DND-41 (cell line): ENCODE results near the gene IRF4.

Experiments
- ATAC-seq: fragments of 200-7000 bp; cut with Tn5 transposase; 3 replicates; pipeline ENCODE4 v1.9.1; 2021; ENCODE audit warnings: low read depth; ENCODE audit not compliant: insufficient read depth
- DNase-seq: peaks from one replicate; pipeline ENCODE4 v3.0.0-alpha.2; 2020
- H2AFZ ChIP-seq: 2 replicates; pipeline ENCODE4 v1.6.0; 2012; ENCODE audit warnings: low read depth, low read length
- H3K27ac ChIP-seq: 2 replicates; pipeline ENCODE4 v1.5.1; 2012; ENCODE audit warnings: low read length, inconsistent platforms
- H3K27me3 ChIP-seq: fragments of 200-600 bp; sonication (generic); 2 replicates; pipeline ENCODE4 v1.6.0; 2012; ENCODE audit warnings: low read length, mild to moderate bottlenecking, inconsistent platforms; ENCODE audit not compliant: insufficient read depth, poor library complexity
- H3K36me3 ChIP-seq: 2 replicates; pipeline ENCODE4 v1.5.1; 2012; ENCODE audit warnings: low read length, inconsistent platforms; ENCODE audit not compliant: insufficient read depth
- H3K4me1 ChIP-seq: 2 replicates; pipeline ENCODE4 v1.5.1; 2012; ENCODE audit warnings: mild to moderate bottlenecking, low read length; ENCODE audit not compliant: insufficient read depth
- H3K4me2 ChIP-seq: 2 replicates; pipeline ENCODE4 v1.6.0; 2012; ENCODE audit warnings: mild to moderate bottlenecking, moderate library complexity, low read length, inconsistent platforms; ENCODE audit not compliant: insufficient read depth
- H3K4me3 ChIP-seq, 2 experiments: fragments of 200-600 bp in 1 of 2; shearing (Covaris generic) in 1 of 2; 2 replicates each; pipeline ENCODE4 v1.5.1; 2012 to 2016; ENCODE audit warnings: inconsistent platforms in 2 of 2, low read length in 2 of 2, mild to moderate bottlenecking in 2 of 2, low read depth in 1 of 2, moderate library complexity in 1 of 2
- H3K79me2 ChIP-seq: 2 replicates; pipeline ENCODE4 v1.6.0; 2012; ENCODE audit warnings: low read length, inconsistent platforms; ENCODE audit not compliant: insufficient read depth
- H3K9ac ChIP-seq: 2 replicates; pipeline ENCODE4 v1.6.0; 2012; ENCODE audit warnings: low read depth, mild to moderate bottlenecking, inconsistent platforms, low read length, moderate library complexity
- H3K9me3 ChIP-seq: 2 replicates; pipeline ENCODE4 v1.5.1; 2012; ENCODE audit warnings: low read length, moderate library complexity, mild to moderate bottlenecking, inconsistent platforms; ENCODE audit not compliant: insufficient read depth, severe bottlenecking
- H4K20me1 ChIP-seq: 2 replicates; pipeline ENCODE4 v1.6.0; 2012; ENCODE audit warnings: low read length; ENCODE audit not compliant: insufficient read depth
- EZH2 ChIP-seq: IDR thresholded peaks from 3 replicates; pipeline ENCODE4 v1.6.1; 2012; ENCODE audit warnings: borderline replicate concordance, low read depth, mild to moderate bottlenecking, moderate library complexity, low read length, inconsistent platforms; ENCODE audit not compliant: severe bottlenecking
- TF ChIP-seq, protein P1 (sequence below): IDR thresholded peaks from 2 replicates; pipeline ENCODE4 v1.5.1; 2012; ENCODE audit warnings: borderline replicate concordance, low read length, moderate library complexity, mild to moderate bottlenecking; ENCODE audit not compliant: poor library complexity, severe bottlenecking; ENCODE audit errors: extremely low read depth

IRF4 gene

DNA sequence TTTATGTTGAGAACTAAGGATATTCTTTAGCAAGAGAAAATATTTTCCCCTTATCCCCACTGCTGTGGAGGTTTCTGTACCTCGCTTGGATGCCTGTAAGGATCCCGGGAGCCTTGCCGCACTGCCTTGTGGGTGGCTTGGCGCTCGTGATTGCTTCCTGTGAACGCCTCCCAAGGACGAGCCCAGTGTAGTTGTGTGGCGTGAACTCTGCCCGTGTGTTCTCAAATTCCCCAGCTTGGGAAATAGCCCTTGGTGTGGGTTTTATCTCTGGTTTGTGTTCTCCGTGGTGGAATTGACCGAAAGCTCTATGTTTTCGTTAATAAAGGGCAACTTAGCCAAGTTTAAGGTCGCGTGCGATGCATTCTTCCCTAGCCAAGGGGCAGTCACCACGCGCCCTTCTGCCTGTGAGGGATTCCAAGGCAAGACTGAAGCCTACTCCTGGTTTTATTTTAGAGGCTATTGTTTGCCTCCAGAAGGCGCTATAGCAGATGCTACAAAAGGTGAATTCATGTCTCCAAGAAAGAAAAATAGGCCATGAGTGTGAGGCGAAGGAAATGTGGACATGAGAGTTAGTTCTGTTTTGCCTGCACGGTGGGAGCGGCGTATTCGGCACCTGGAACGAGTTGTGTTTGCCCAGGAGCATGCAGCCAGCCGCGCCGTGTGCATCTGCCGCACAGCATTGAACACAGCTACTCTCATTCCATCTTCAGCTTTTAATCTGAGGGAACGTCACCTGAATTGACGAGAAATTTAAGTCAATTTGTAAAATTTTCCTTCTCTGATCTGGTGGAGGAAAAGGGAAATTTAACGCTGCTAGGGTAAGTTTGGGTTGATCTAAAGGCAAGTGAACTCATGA lies 40.3 kb upstream of the IRF4 start:
- H3K27me3 ChIP-seq, result no peaks in the 10 kb centered on the region
- TF ChIP-seq EZH2, result no peak
- TF ChIP-seq, protein P1, sequence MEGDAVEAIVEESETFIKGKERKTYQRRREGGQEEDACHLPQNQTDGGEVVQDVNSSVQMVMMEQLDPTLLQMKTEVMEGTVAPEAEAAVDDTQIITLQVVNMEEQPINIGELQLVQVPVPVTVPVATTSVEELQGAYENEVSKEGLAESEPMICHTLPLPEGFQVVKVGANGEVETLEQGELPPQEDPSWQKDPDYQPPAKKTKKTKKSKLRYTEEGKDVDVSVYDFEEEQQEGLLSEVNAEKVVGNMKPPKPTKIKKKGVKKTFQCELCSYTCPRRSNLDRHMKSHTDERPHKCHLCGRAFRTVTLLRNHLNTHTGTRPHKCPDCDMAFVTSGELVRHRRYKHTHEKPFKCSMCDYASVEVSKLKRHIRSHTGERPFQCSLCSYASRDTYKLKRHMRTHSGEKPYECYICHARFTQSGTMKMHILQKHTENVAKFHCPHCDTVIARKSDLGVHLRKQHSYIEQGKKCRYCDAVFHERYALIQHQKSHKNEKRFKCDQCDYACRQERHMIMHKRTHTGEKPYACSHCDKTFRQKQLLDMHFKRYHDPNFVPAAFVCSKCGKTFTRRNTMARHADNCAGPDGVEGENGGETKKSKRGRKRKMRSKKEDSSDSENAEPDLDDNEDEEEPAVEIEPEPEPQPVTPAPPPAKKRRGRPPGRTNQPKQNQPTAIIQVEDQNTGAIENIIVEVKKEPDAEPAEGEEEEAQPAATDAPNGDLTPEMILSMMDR, result no peak
- H3K4me3 ChIP-seq, result no peak overlapping the region
- no peak overlapping the region for H3K27ac ChIP-seq
- no peak for ATAC-seq
- H3K4me2 ChIP-seq, result no peak overlapping the region
- no peaks in the 10 kb centered on the region for H3K4me1 ChIP-seq
- no peak overlapping the region for H2AFZ ChIP-seq
- H3K9me3 ChIP-seq, result no peaks in the 10 kb centered on the region
- peaks cover 15% of the 10 kb centered on the region; the same call in 1 of the 2 replicates for H3K36me3 ChIP-seq
- no peaks in the 10 kb centered on the region for H3K79me2 ChIP-seq
- H4K20me1 ChIP-seq, result no peaks in the 10 kb centered on the region
- no peak for DNase-seq
- H3K9ac ChIP-seq, result no peak overlapping the region

DNA sequence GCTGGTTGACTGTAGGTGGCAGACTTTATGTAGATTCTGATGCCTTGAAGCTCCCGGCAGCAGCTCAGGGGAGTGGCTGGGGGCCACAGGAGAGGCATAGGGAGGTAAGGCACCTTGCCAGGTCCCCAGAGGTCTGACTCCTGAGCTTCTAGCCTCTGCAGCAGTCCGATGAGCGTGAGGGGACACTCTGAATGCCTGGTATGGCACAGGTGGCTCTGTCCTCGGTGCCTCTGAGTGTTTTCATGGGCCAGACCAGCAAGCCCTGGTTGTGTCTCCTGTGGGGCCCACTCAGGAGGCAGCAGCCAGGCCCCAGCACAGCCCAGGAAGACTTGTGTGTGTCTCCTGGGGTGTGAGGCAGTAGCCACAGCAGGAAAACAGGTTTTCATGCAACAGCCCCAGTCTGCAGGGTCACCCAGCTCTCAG lies 39.7 kb upstream of the IRF4 start:
- peaks cover 15% of the 10 kb centered on the region; the same call in 1 of the 2 replicates for H3K36me3 ChIP-seq
- no peak for ATAC-seq
- no peak overlapping the region for H3K27ac ChIP-seq
- H3K79me2 ChIP-seq, result no peaks in the 10 kb centered on the region
- H3K4me1 ChIP-seq, result no peaks in the 10 kb centered on the region
- no peaks in the 10 kb centered on the region for H4K20me1 ChIP-seq
- H2AFZ ChIP-seq, result no peak overlapping the region
- H3K27me3 ChIP-seq, result no peaks in the 10 kb centered on the region
- no peak overlapping the region for H3K4me3 ChIP-seq
- TF ChIP-seq, protein P1, result no peak
- no peak for TF ChIP-seq EZH2
- H3K4me2 ChIP-seq, result no peak overlapping the region
- no peaks in the 10 kb centered on the region for H3K9me3 ChIP-seq
- no peak for DNase-seq
- H3K9ac ChIP-seq, result no peak overlapping the region

DNA sequence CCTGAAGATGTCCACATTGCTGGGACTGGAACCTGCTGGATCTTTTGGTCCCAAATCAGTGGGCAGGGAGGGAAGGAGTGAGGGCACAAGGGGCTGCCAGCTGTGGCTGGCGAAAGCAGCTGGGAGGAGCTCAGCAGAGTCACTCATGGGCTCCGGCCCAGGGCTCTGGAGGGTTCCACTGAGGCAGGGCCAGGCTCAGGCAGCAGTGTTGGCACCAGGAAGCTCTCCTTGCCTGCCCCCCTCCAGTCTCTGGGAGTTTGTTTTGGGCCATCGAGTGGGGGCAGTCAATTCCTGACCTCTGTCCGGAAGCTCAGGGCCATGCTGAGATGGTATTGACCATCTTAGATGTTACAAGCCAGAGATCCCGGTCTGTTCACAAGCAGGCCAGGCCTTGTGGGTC lies 39.1 kb upstream of the IRF4 start:
- H3K27ac ChIP-seq, result no peak overlapping the region
- no peak overlapping the region for H3K4me3 ChIP-seq
- peaks cover 15% of the 10 kb centered on the region; the same call in 1 of the 2 replicates for H3K36me3 ChIP-seq

More for the DNA sequence above, 39.1 kb upstream of the IRF4 start:
- no peak overlapping the region for H2AFZ ChIP-seq
- no peaks in the 10 kb centered on the region for H3K9me3 ChIP-seq
- H3K27me3 ChIP-seq, result no peaks in the 10 kb centered on the region
- no peaks in the 10 kb centered on the region for H3K4me1 ChIP-seq
- no peak overlapping the region for H3K9ac ChIP-seq
- H3K4me2 ChIP-seq, result no peak overlapping the region
- H3K79me2 ChIP-seq, result no peaks in the 10 kb centered on the region
- TF ChIP-seq, protein P1, result no peak
- no peak for TF ChIP-seq EZH2
- ATAC-seq (no peak), DNase-seq (no peak)
- no peaks in the 10 kb centered on the region for H4K20me1 ChIP-seq
